ENCODE data around the gene PDZRN4. TPM values are rescaled to one million over a fixed set of nuclear protein-coding genes. Genes with fewer than 3 reads are reported as not detected.

The PDZRN4 gene
- polyA plus RNA-seq, 1 donor from 2014 or later: 46.7 TPM

- H4K20me1 ChIP-seq (ENCODE audit: insufficient read depth): no peaks in the 10 kb centered on the region
- no peaks in the 10 kb centered on the region for H3F3A ChIP-seq (ENCODE audit: insufficient read depth, low read length, poor library complexity, severe bottlenecking)
- H3K36me3 ChIP-seq (ENCODE audit: insufficient read depth, low read length): no peaks in the 10 kb centered on the region
- H3K9me3 ChIP-seq (ENCODE audit: low read length): no peaks in the 10 kb centered on the region
- no peak for TF ChIP-seq EZH2 (IDR thresholded peaks at IDR 0.05; ENCODE audit: borderline replicate concordance, insufficient read depth, low read length, poor library complexity, severe bottlenecking)
- no peak for TF ChIP-seq MXI1 (conservative IDR thresholded peaks at IDR 0.05; ENCODE audit: poor library complexity, severe bottlenecking)
- TF ChIP-seq CTCF (IDR thresholded peaks at IDR 0.05; ENCODE audit: poor library complexity, severe bottlenecking): no peak
- TF ChIP-seq TAF1 (IDR thresholded peaks at IDR 0.05; ENCODE audit: low read depth): no peak
- TF ChIP-seq SMC3 (conservative IDR thresholded peaks at IDR 0.05; ENCODE audit: poor library complexity): no peak
- no peak for TF ChIP-seq RAD21 (conservative IDR thresholded peaks at IDR 0.05)
- TF ChIP-seq POLR2AphosphoS5 (IDR thresholded peaks at IDR 0.05): peak; percentile 48
- no peak for TF ChIP-seq REST (IDR thresholded peaks at IDR 0.05; ENCODE audit: borderline replicate concordance)
- peak; percentile 81 for TF ChIP-seq EP300 (conservative IDR thresholded peaks at IDR 0.05; ENCODE audit: poor library complexity, severe bottlenecking)
- no peak overlapping the region for H3K9ac ChIP-seq (ENCODE audit: low read length)
- H3K27ac ChIP-seq (ENCODE audit: low read length): no peak overlapping the region
- H3K9me2 ChIP-seq (ENCODE audit: insufficient read depth, low read length): no peaks in the 10 kb centered on the region
- no peak overlapping the region for H3K4me3 ChIP-seq (ENCODE audit: low read length)
- H3K27me3 ChIP-seq (ENCODE audit: insufficient read depth, low read depth, low read length): no peaks in the 10 kb centered on the region
- no peak overlapping the region for H2AFZ ChIP-seq (ENCODE audit: low read depth, low read length)
- no peaks in the 10 kb centered on the region for H3K79me2 ChIP-seq (replicated peaks; ENCODE audit: insufficient read depth, low read length)
- no peak overlapping the region for H3K4me2 ChIP-seq (ENCODE audit: low read length)
These were observed 46.6 kb downstream of the PDZRN4 start for GRCh38 chr12:41234692-41235091.

GRCh38 chr12:41242603-41243002 lies 54.5 kb downstream of the PDZRN4 start:
- Histone ChIP-seq H3F3A (ENCODE audit: insufficient read depth, low read length, poor library complexity, severe bottlenecking) (no peaks in the 10 kb centered on the region), H3K4me2 (ENCODE audit: low read length) (no peak overlapping the region), H4K20me1 (ENCODE audit: insufficient read depth) (no peaks in the 10 kb centered on the region), H3K4me3 (ENCODE audit: low read length) (no peak overlapping the region), H3K9me3 (ENCODE audit: low read length) (no peaks in the 10 kb centered on the region), H3K9ac (ENCODE audit: low read length) (no peak overlapping the region), H3K27ac (ENCODE audit: low read length) (no peak overlapping the region), H3K79me2 (replicated peaks; ENCODE audit: insufficient read depth, low read length) (no peaks in the 10 kb centered on the region), H3K36me3 (ENCODE audit: insufficient read depth, low read length) (no peaks in the 10 kb centered on the region), H2AFZ (ENCODE audit: low read depth, low read length) (no peak overlapping the region), H3K27me3 (ENCODE audit: insufficient read depth, low read depth, low read length) (no peaks in the 10 kb centered on the region), H3K9me2 (ENCODE audit: insufficient read depth, low read length) (no peaks in the 10 kb centered on the region)
- TF ChIP-seq SMC3 (conservative IDR thresholded peaks at IDR 0.05; ENCODE audit: poor library complexity) (no peak), EP300 (conservative IDR thresholded peaks at IDR 0.05; ENCODE audit: poor library complexity, severe bottlenecking) (no peak), REST (IDR thresholded peaks at IDR 0.05; ENCODE audit: borderline replicate concordance) (no peak), EZH2 (IDR thresholded peaks at IDR 0.05; ENCODE audit: borderline replicate concordance, insufficient read depth, low read length, poor library complexity, severe bottlenecking) (no peak), MXI1 (conservative IDR thresholded peaks at IDR 0.05; ENCODE audit: poor library complexity, severe bottlenecking) (no peak), POLR2AphosphoS5 (IDR thresholded peaks at IDR 0.05) (no peak), CTCF (IDR thresholded peaks at IDR 0.05; ENCODE audit: poor library complexity, severe bottlenecking) (no peak), RAD21 (conservative IDR thresholded peaks at IDR 0.05) (no peak), TAF1 (IDR thresholded peaks at IDR 0.05; ENCODE audit: low read depth) (no peak)
